ENCODE results near the gene UGGT2. TPM values are rescaled to one million over a fixed set of nuclear protein-coding genes. Genes with fewer than 3 reads are reported as not detected.

UGGT2 gene
- total RNA-seq, 1 donor from 2014 or later: 79.0 TPM

Other genes with a start within 250 kb of the UGGT2 start
- gene HS6ST3, start 36.7 kb upstream of the UGGT2 start, total RNA-seq: 4.4 TPM

Measured in ureter (tissue), 1 donor.